ENCODE measurements around the gene TSPAN18. TPM values are rescaled to one million over a fixed set of nuclear protein-coding genes. Genes with fewer than 3 reads are reported as not detected.

TSPAN18 gene
- total and polyA plus RNA-seq, 7 donors: 5.2 to 21.7 (median 8.0) TPM

GRCh38 chr11:44950031-44950624 is 223.4 kb downstream of the TSPAN18 start:
- WGBS, 3 donors: 0 to 2% (median 1%) methylated on average over 35 to 63 of the region's 63 CpGs
- H3K4me1 ChIP-seq: peaks cover 6% of the 10 kb centered on the region
- no peaks in the 10 kb centered on the region for H3K36me3 ChIP-seq (ENCODE audit: insufficient read depth in 1 of 2, low read depth in 1 of 2)
- peak overlapping the region; percentile 79 for H3K4me3 ChIP-seq
- no peaks in the 10 kb centered on the region for H3K9me3 ChIP-seq
- ATAC-seq (peak in 2 of 4 donors; percentile 2 to 16), DNase-seq (peak; percentile 48 to 71)
- peaks cover 0 to 7% (median 0%) of the 10 kb centered on the region in 3 donors for H3K27me3 ChIP-seq (ENCODE audit: insufficient read depth in 3 of 3, low read length in 2 of 3)
- intact Hi-C loops (cut with DNase I): loop anchor here (5.0 kb wide), 2 partner anchors 72 to 87 kb away; no protein-coding TSS in a partner anchor
- TF ChIP-seq CTCF (IDR thresholded peaks at IDR 0.05): no peak
- peak overlapping the region; percentile 67 for H3K27ac ChIP-seq

- ATAC-seq: peak; percentile 74 to 84 (median 82)
- H3K27ac ChIP-seq: peak within 1 kb of the TSS; percentile 67
These were observed 224.1 kb downstream of the TSPAN18 start, which contains the start of gene TP53I11 for GRCh38 chr11:44950625-44951476. TSS of gene TP53I11 (minus strand) at chr11:44950883. CDS start at chr11:44938335, 12,548 bp downstream.

DNA sequence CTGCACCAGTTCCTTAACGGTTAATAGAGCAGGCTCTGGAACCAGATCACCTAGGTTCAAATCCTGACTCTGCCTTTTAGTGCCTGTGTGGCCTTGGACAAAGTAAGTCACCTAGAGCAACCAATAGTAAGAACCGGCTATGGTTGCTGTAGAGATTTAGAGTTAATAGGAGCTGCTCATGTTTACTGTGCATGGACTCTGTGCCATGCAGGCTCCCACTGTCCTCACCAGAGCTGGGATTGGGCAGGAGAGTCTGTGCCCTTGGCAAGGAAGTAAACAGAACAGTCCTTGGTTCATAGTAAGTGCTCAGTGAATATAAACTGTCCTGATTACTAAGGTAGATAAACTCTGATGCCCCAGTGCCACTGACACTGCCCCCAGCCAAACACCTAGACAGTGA is 225.3 kb downstream of the TSPAN18 start:
- Histone ChIP-seq H3K9me3 (no peaks in the 10 kb centered on the region), H3K4me3 (no peak overlapping the region), H3K4me1 (no peaks in the 10 kb centered on the region), H3K27me3 (ENCODE audit: insufficient read depth in 3 of 3, low read length in 2 of 3) (peaks cover 0 to 16% (median 0%) of the 10 kb centered on the region in 3 donors), H3K36me3 (ENCODE audit: insufficient read depth in 1 of 2, low read depth in 1 of 2) (no peaks in the 10 kb centered on the region), H3K27ac (no peak overlapping the region)
- no peak for DNase-seq
- no peak for ATAC-seq
- intact Hi-C loops (cut with DNase I): loop anchor here (5.0 kb wide), 2 partner anchors 70 to 85 kb away; no protein-coding TSS in a partner anchor
- 48 to 89% (median 84%) methylated on average over 2 of the region's 2 CpGs for WGBS, 3 donors
- TF ChIP-seq CTCF (IDR thresholded peaks at IDR 0.05): no peak

More at GRCh38 chr11:44950625-44951476, 224.1 kb downstream of the TSPAN18 start, which contains the start of gene TP53I11:
- Histone ChIP-seq H3K4me3 (peak within 1 kb of the TSS; percentile 79), H3K9me3 (no peaks in the 10 kb centered on the region), H3K4me1 (peaks cover 6% of the 10 kb centered on the region), H3K36me3 (ENCODE audit: insufficient read depth in 1 of 2, low read depth in 1 of 2) (no peaks in the 10 kb centered on the region), H3K27me3 (ENCODE audit: insufficient read depth in 3 of 3, low read length in 2 of 3) (peaks cover 0 to 11% (median 0%) of the 10 kb centered on the region in 3 donors)
- peak; percentile 67 for TF ChIP-seq CTCF (IDR thresholded peaks at IDR 0.05)
- intact Hi-C loops (cut with DNase I): loop anchor here (5.0 kb wide), 2 partner anchors 71 to 86 kb away; no protein-coding TSS in a partner anchor
- peak; percentile 88 to 90 for DNase-seq
- WGBS, 3 donors: 6 to 13% (median 10%) methylated on average over 47 to 83 of the region's 83 CpGs

DNA sequence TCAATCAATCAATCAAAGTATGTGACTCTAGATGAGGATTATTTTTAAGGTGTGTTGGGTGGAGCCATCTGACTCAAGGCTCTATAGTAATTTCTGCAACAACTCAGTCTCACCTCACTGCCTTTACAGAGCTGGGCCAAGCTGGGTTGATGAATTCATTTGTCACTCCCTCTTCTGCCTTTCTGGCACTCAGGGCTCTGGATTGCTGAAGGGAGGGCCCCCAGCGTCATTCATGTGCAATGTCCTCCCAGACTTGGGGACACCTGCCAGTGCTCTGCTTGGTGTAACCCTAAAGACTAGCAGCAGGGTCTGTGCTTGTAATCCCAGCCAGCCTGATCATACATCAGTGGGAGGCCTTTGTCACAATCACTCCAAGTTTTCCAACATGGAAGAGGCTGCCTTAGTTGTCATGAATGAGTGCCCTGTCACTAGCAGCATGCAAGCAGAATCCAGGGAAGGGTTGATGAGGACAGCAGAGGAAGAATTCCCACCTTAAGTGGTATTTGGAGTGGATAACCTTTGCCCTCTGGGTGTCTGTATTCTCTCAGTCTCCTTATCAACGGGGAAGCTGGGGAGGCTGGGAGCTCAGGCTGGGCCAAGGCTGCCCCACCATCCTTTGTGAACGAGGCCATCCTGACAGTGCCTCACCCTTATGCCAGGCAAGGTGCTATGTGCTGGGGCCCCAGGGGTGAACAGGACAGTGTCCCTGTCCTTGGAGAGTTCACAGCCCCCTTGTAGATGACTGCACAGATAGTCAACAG is 225.9 kb downstream of the TSPAN18 start:
- Histone ChIP-seq H3K36me3 (ENCODE audit: insufficient read depth in 1 of 2, low read depth in 1 of 2) (no peaks in the 10 kb centered on the region), H3K4me1 (no peaks in the 10 kb centered on the region), H3K4me3 (no peak overlapping the region), H3K27ac (no peak overlapping the region), H3K27me3 (ENCODE audit: insufficient read depth in 3 of 3, low read length in 2 of 3) (peaks cover 0 to 16% (median 0%) of the 10 kb centered on the region in 3 donors), H3K9me3 (no peaks in the 10 kb centered on the region)
- ATAC-seq (no peak), DNase-seq (no peak)
- no peak for TF ChIP-seq CTCF (IDR thresholded peaks at IDR 0.05)
- intact Hi-C loops (cut with DNase I): loop anchor here (5.0 kb wide), 2 partner anchors 70 to 85 kb away; no protein-coding TSS in a partner anchor
- 85 to 90% (median 89%) methylated on average over 3 of the region's 3 CpGs for WGBS, 3 donors
